Measurements from ENCODE around the gene KISS1R.

Gene KISS1R

DNA sequence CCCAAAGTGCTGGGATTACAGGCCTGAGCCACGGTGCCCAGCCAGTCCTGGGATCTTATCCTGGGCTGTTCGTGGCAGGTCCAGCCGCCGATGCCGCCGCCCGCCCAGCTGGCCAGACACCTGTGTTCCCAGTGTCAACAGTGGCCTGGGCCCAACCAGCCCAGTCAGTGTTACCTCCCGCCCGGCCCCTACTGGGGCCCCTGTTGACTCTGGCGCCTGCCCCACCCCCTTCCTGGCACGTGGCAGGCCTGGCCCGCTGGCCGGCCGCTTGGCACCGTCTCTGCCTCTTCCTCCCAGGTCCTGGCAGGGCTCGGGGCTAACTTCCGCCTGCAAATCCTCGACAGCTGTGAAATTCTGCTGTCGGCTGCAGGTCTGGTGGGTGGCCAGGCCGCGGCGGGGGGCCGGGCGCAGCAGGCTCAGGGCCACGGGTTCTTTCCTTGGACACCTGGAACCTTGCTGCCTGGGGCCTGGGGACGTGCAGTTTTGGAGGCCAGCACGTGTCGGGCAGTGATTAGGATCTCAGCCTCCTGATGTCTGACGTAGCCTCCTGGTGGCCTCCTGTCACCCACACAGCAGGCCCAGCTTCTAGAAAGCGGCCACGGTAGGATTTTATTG lies 17.8 kb downstream of the KISS1R start:
- no peak overlapping the region for H3K4me3 ChIP-seq (replicated peaks; ENCODE audit: low read depth, low read length)
- DNase-seq (ENCODE audit: extremely low read depth, low read depth) = peak; percentile 39
- TF ChIP-seq, protein P1, sequence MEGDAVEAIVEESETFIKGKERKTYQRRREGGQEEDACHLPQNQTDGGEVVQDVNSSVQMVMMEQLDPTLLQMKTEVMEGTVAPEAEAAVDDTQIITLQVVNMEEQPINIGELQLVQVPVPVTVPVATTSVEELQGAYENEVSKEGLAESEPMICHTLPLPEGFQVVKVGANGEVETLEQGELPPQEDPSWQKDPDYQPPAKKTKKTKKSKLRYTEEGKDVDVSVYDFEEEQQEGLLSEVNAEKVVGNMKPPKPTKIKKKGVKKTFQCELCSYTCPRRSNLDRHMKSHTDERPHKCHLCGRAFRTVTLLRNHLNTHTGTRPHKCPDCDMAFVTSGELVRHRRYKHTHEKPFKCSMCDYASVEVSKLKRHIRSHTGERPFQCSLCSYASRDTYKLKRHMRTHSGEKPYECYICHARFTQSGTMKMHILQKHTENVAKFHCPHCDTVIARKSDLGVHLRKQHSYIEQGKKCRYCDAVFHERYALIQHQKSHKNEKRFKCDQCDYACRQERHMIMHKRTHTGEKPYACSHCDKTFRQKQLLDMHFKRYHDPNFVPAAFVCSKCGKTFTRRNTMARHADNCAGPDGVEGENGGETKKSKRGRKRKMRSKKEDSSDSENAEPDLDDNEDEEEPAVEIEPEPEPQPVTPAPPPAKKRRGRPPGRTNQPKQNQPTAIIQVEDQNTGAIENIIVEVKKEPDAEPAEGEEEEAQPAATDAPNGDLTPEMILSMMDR (IDR thresholded peaks at IDR 0.05; ENCODE audit: low read depth, low read length, missing control alignments) = no peak

DNA sequence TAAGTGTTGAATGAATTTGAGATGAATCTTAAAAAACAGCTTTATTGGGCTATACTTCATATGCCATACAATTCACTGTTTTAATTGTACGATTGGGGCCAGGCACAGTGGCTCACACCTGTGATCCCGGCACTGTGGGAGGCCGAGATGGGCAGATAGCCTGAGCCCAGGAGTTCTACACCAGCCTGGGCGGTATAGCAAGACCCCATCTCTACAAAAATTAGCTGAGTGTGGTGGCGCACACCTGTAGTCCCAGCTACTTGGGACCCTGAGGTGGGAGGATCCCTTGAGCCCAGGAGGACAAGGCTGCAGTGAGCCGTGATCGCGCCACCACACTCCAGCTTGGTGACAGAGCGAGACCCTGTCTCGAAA lies 19.0 kb downstream of the KISS1R start:
- TF ChIP-seq, protein P1 (IDR thresholded peaks at IDR 0.05; ENCODE audit: low read depth, low read length, missing control alignments) = no peak
- no peak overlapping the region for H3K4me3 ChIP-seq (replicated peaks; ENCODE audit: low read depth, low read length)
- DNase-seq (ENCODE audit: extremely low read depth, low read depth) = no peak

DNA sequence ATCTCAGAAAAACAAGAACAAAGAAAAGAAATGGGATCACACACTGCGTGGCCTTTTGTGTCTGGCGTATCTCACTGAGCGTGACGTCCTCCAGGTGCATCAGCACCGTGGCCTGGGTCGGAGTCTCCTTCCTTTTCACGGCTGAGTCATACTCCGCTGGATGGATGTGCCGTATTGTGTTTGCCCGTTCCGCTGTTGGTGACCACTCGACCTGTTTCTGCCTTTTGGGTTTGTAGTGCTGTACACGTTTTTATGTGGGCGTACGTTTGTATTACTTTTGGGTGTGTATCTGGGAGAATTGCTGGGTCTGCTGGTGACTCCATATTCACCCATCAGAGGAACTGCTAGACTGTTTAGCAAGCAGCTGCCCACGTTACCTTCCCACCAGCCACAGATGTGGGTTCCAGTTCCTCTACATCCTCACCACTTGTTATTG lies 20.1 kb downstream of the KISS1R start:
- no peak overlapping the region for H3K4me3 ChIP-seq (replicated peaks; ENCODE audit: low read depth, low read length)
- TF ChIP-seq, protein P1 (IDR thresholded peaks at IDR 0.05; ENCODE audit: low read depth, low read length, missing control alignments) = no peak
- no peak for DNase-seq (ENCODE audit: extremely low read depth, low read depth)

DNA sequence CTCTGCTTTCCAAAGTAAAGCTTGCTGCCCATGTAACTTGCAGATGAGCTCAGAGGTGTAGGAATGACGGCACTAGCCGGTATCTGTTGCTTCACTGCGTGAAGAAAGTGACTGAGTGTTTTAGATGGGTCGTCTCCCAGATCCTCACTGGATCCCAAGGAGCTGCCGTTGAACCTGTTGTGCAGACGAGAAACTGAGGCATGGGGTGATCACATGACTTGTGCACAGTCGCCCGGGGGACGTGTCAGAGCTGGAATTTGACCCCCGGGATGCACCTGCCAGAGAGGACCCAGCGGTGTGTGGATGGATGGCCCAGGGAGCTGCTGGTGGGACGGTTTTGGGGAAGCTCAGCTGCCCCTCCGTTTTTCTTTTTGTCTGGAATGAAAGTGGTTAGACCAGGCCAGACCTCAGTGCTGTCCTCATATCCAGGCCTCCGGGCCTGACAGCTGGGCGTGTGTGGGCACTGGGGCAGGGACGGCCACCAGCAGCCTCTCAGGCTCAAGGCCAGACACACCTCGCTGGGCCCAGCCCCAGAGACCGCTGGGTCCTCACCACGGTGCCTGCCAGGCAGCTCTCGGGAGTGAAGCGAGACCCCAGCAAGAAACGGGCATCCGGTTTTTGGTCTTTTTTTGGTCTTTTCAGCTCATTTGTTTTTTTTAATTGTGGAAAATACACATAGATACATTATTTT lies 21.2 kb downstream of the KISS1R start:
- DNase-seq (ENCODE audit: extremely low read depth, low read depth) = no peak
- no peak overlapping the region for H3K4me3 ChIP-seq (replicated peaks; ENCODE audit: low read depth, low read length)
- TF ChIP-seq, protein P1 (IDR thresholded peaks at IDR 0.05; ENCODE audit: low read depth, low read length, missing control alignments) = no peak

DNA sequence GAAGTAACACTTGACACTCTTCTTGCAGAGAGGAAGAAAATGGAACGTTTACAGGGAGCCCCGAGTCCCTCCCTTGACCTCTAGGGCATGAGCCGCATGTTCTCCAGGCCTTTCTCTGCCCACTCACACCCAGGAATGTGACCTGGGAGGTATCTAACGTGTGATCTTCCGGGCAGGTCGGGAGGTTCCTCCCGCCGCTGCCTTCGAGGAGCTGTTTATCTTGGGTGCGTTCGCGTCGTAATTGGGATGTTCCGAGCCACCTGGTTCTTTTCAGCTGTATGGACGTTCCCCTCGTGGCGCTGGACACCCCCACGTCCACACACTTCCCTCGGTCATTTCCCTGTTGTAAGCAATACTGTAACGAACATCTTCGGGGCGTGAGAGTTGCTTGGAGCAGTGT lies 22.3 kb downstream of the KISS1R start:
- TF ChIP-seq, protein P1 (IDR thresholded peaks at IDR 0.05; ENCODE audit: low read depth, low read length, missing control alignments) = no peak
- no peak overlapping the region for H3K4me3 ChIP-seq (replicated peaks; ENCODE audit: low read depth, low read length)
- no peak for DNase-seq (ENCODE audit: extremely low read depth, low read depth)

DNA sequence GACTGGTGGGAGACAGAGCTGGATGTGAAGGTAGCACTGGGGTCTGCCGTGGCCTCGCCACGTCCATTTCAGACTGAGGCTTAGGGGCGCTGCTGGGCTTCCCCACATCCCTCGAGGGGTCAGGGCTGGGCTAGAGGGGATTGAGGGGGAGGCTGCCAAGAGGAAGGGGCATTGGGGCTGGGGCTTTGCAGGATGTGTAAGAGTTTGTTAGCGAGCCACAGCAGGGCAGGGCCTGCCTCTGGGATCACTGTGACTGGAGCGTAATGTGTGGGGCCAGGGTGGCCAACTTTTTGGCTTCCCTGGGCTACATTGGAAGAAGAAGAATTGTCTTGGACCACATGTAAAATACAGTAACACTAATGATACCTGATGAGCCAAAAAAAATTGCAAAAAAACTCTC lies 22.8 kb downstream of the KISS1R start:
- TF ChIP-seq, protein P1 (IDR thresholded peaks at IDR 0.05; ENCODE audit: low read depth, low read length, missing control alignments) = no peak
- no peak for DNase-seq (ENCODE audit: extremely low read depth, low read depth)
- no peak overlapping the region for H3K4me3 ChIP-seq (replicated peaks; ENCODE audit: low read depth, low read length)
